Bronchial epithelial cell (primary cell): Measurements from ENCODE around the gene ZFP36. TPM values are rescaled to one million over a fixed set of nuclear protein-coding genes. Genes with fewer than 3 reads are reported as not detected.

Experiments used
- DNase-seq: peaks from one replicate; pipeline ENCODE4 v3.0.0-alpha.2; 2010; ENCODE audit warnings: low read depth
- FAIRE-seq: peaks from 2 replicates; lab custom pipeline; 2011; peaks lifted over from hg19 to GRCh38; lab: Jason Lieb, UNC
- H3K27me3 ChIP-seq: 2 replicates; pipeline ENCODE4 v1.5.1; 2011; ENCODE audit warnings: low read length; ENCODE audit not compliant: control insufficient read depth, insufficient read depth
- H3K36me3 ChIP-seq: 2 replicates; pipeline ENCODE4 v1.5.1; 2011; ENCODE audit warnings: low read length; ENCODE audit not compliant: control insufficient read depth, insufficient read depth
- H3K4me3 ChIP-seq: 2 replicates; pipeline ENCODE4 v1.5.1; 2011; ENCODE audit warnings: mild to moderate bottlenecking, low read depth, low read length, control low read depth
- CTCF ChIP-seq: IDR thresholded peaks from 2 replicates; pipeline ENCODE4 v1.5.1; 2011; ENCODE audit warnings: mild to moderate bottlenecking, moderate library complexity, low read length, control low read depth, inconsistent platforms; ENCODE audit not compliant: insufficient read depth, severe bottlenecking
- total RNA-seq: library from RNA; depleted of rRNA; stranded (reverse); fragments of >200 nt; gene quantifications from 2 replicates; pipeline ENCODE4 v1.2.1, GENCODE V29; 2014

Gene ZFP36
- total RNA-seq, 1 donor from 2014 or later, result 3.4 TPM

DNA sequence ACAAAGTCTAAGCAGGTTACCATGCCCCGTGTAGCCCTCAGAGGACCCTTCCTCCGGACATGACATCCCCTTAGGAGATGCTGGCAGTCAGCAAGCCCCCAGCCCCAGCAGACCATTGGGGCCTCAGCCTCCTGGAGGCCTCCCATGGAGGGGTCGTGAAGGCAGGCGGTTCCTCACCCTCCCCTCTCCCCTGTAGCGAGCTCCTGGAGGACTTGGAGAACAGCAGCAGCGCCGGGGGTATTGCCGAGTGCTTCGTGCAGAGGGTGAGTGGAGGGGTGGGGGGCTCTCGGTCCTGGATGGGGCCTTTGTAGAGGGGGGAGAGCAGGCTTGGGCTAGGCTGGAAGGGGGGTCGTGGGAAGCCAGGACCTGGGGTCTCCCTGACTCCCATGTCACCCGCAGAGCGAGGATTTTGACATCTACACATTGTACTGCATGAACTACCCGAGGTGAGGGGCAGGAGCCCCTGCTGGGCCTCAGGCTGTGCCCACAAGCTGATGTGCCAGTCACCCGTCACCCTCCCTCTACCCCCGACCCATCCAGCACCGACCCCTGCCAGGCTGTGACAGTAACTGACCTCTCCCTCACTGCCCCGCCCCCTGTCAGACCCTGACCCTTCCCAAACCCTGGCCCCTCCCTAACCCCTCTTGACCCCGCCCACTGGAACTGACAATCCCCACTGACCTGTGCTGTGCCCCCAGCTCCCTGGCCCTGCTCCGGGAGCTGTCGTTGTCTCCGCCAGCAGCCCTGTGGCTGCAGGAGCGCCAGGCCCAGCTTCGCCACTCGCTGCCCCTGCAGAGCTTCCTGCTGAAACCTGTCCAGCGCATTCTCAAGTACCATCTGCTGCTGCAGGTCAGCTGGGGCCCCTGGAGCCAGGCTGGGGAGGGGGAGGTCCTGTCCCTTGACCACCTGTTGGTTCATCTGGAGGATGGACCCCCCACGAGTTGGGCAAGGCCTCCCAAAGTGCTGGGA is 9.8 kb downstream of the ZFP36 start:
- Histone ChIP-seq H3K27me3 (no peaks in the 10 kb centered on the region), H3K4me3 (no peak overlapping the region), H3K36me3 (peaks cover 5% of the 10 kb centered on the region)
- no peak for DNase-seq
- no peak for FAIRE-seq
- TF ChIP-seq CTCF, result no peak

DNA sequence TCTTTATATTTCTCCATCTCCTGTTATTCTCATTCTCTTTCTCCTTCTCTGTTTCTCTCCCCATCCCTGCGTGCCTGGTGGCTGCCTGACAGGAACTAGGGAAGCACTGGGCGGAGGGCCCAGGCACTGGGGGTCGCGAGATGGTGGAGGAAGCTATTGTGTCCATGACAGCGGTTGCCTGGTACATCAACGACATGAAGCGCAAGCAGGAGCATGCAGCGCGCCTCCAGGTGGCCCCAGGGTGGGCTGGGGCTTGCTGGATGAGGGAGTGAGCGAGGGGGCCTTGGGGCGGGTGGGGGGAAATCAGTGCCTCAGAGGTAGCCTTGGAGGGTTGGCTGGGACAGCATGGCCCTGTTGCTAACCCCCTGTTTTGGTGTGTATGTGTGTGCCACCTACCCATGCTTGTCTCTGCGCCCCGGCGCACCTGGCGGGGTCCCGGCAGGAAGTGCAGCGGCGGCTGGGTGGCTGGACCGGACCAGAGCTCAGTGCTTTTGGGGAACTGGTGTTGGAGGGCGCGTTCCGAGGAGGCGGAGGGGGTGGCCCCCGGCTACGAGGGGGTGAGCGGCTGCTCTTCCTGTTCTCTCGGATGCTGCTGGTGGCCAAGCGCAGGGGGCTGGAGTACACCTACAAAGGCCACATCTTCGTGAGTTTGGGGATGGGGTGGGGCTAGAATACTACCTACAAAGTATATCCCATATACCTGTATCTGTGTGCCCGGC is 11.0 kb downstream of the ZFP36 start:
- no peak for DNase-seq
- no peak for FAIRE-seq
- TF ChIP-seq CTCF, result no peak
- Histone ChIP-seq H3K27me3 (no peaks in the 10 kb centered on the region), H3K36me3 (peaks cover 5% of the 10 kb centered on the region), H3K4me3 (no peak overlapping the region)

DNA sequence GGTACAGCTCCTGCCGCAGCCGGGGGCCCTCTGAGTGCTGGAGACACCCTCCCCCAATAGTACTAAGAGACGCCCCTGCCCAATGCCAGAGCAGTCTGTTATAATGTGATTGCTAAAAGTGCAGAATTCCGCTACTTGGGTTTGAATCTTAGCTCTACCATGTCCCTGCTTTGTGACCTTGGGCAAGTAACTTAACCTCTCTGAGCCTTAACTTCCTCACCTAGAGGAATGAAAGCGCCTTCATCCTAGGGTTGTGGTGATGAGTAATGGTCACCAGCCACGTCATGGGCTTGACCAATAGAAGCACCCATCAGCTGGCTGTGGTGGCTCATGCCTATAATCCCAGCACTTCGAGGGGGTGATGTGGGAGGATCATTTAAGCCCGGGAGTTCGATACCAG is 12.4 kb downstream of the ZFP36 start:
- no peak for FAIRE-seq
- TF ChIP-seq CTCF, result no peak

DNA sequence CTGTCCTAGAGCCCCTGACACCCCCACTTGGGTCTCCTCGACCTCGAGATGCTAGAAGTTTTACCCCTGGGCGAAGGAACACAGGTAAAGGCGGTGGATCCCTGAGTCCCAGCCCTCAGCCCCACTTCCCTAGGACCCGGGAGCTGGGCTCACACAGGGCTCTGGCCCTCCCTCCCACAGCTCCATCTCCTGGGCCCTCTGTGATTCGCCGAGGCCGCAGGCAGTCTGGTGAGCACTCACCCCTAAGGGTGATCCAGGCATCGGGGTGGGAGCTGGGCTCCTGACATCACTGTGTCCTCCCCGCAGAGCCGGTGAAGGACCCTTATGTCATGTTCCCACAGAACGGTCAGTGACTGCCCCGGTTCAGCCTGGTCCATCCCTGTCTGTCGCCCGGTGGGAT is 14.1 kb downstream of the ZFP36 start:
- FAIRE-seq (no peak), DNase-seq (no peak)
- H3K36me3 ChIP-seq, result peaks cover 9% of the 10 kb centered on the region
- H3K27me3 ChIP-seq, result no peaks in the 10 kb centered on the region
- no peak overlapping the region for H3K4me3 ChIP-seq
- no peak for TF ChIP-seq CTCF

More for the DNA sequence above, 12.4 kb downstream of the ZFP36 start:
- Histone ChIP-seq H3K27me3 (no peaks in the 10 kb centered on the region), H3K36me3 (peaks cover 7% of the 10 kb centered on the region), H3K4me3 (no peak overlapping the region)
- no peak for DNase-seq

- FAIRE-seq (no peak), DNase-seq (no peak)
- peaks cover 6% of the 10 kb centered on the region for H3K36me3 ChIP-seq
Observed at GRCh38 chr19:39422020-39422419, 15.4 kb downstream of the ZFP36 start.

More at GRCh38 chr19:39422020-39422419, 15.4 kb downstream of the ZFP36 start:
- Histone ChIP-seq H3K27me3 (no peaks in the 10 kb centered on the region), H3K4me3 (no peak overlapping the region)
- TF ChIP-seq CTCF, result no peak
